OCI-LY3 (cell line): ENCODE results near the gene PRKCE.

Source experiments
- H2AFZ ChIP-seq: fragments of 200-600, 300-600 bp; shearing (Covaris generic); 2 replicates; pipeline ENCODE4 v1.6.0; 2014; ENCODE audit warnings: antibody characterized with exemption, low read depth, low read length
- H3K27ac ChIP-seq: fragments of 200-600, 300-600 bp; sonication (generic); 2 replicates; pipeline ENCODE4 v1.5.1; 2014; ENCODE audit warnings: mild to moderate bottlenecking, low read length, moderate library complexity, mixed read lengths
- H3K27me3 ChIP-seq: fragments of 200-600, 300-600 bp; sonication (generic); 2 replicates; pipeline ENCODE4 v1.6.1; 2014; ENCODE audit warnings: low read depth, low read length, mixed read lengths
- H3K36me3 ChIP-seq: fragments of 200-600, 300-600 bp; sonication (generic); replicated peaks from 2 replicates; pipeline ENCODE3; 2014; ENCODE audit warnings: low read depth, low read length, mixed read lengths
- H3K4me1 ChIP-seq: fragments of 300-600, 200-600 bp; sonication (generic); 2 replicates; pipeline ENCODE4 v1.6.1; 2014; ENCODE audit warnings: low read length, mixed read lengths
- H3K4me2 ChIP-seq: fragments of 200-600, 300-600 bp; sonication (generic); 2 replicates; pipeline ENCODE4 v1.6.1; 2014; ENCODE audit warnings: low read length, mixed read lengths
- H3K4me3 ChIP-seq: fragments of 300-600, 200-600 bp; sonication (generic); 2 replicates; pipeline ENCODE4 v1.5.1; 2014; ENCODE audit warnings: antibody characterized with exemption, mild to moderate bottlenecking, low read length, moderate library complexity
- H3K79me2 ChIP-seq: fragments of 300-600, 200-600 bp; shearing (Covaris generic); 2 replicates; pipeline ENCODE4 v1.6.1; 2014; ENCODE audit warnings: mild to moderate bottlenecking, low read length, mixed read lengths
- H3K9ac ChIP-seq: fragments of 300-600, 200-600 bp; shearing (Covaris generic); 2 replicates; pipeline ENCODE4 v1.6.0; 2014; ENCODE audit warnings: mild to moderate bottlenecking, low read length, moderate library complexity
- H3K9me3 ChIP-seq: fragments of 200-600, 300-600 bp; shearing (Covaris generic); 2 replicates; pipeline ENCODE4 v1.6.1; 2014; ENCODE audit warnings: low read length, mixed read lengths; ENCODE audit not compliant: insufficient read depth
- H4K20me1 ChIP-seq: fragments of 200-600, 300-600 bp; sonication (generic); 2 replicates; pipeline ENCODE4 v1.6.1; 2016; ENCODE audit warnings: low read length, mixed read lengths; ENCODE audit not compliant: insufficient read depth
- EZH2phosphoT487 ChIP-seq: fragments of 200-600 bp; shearing (Covaris generic); IDR thresholded peaks from 2 replicates; pipeline ENCODE4 v1.6.1; 2018; ENCODE audit warnings: antibody characterized with exemption, mixed run types, low read depth
- TF ChIP-seq, protein P1 (sequence below): fragments of 200-600, 300-600 bp; sonication (generic); IDR thresholded peaks from 2 replicates; pipeline ENCODE4 v1.5.1; 2014; ENCODE audit warnings: antibody characterized with exemption, low read length, low read depth

PRKCE gene

DNA sequence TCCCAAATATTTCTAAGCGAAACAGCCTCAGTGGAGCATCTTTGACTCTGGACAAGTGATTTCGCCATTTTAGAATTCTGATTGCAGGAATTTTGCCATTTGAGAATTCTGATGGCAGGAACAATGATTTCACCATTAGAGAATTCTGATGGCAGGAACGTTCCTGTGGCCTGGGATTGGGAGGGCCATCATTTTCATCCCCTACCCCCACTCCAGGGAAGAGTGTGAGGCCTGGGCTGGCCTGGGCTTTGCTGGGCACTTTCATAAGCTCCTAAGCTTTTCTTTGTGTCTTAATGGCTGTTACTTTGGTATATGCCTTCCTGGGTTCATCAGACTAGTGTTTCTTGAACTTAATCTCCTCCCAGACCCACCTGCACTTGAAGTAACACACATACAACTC is 516.4 kb downstream of the PRKCE start:
- Histone ChIP-seq H3K4me2 (no peak overlapping the region), H4K20me1 (no peaks in the 10 kb centered on the region), H3K79me2 (no peaks in the 10 kb centered on the region), H3K4me1 (no peaks in the 10 kb centered on the region), H3K9ac (no peak overlapping the region), H3K9me3 (no peaks in the 10 kb centered on the region), H3K27me3 (no peaks in the 10 kb centered on the region), H3K36me3 (no peaks in the 10 kb centered on the region), H2AFZ (no peak overlapping the region), H3K27ac (no peak overlapping the region), H3K4me3 (no peak overlapping the region)
- no peak for TF ChIP-seq EZH2phosphoT487
- TF ChIP-seq, protein P1, sequence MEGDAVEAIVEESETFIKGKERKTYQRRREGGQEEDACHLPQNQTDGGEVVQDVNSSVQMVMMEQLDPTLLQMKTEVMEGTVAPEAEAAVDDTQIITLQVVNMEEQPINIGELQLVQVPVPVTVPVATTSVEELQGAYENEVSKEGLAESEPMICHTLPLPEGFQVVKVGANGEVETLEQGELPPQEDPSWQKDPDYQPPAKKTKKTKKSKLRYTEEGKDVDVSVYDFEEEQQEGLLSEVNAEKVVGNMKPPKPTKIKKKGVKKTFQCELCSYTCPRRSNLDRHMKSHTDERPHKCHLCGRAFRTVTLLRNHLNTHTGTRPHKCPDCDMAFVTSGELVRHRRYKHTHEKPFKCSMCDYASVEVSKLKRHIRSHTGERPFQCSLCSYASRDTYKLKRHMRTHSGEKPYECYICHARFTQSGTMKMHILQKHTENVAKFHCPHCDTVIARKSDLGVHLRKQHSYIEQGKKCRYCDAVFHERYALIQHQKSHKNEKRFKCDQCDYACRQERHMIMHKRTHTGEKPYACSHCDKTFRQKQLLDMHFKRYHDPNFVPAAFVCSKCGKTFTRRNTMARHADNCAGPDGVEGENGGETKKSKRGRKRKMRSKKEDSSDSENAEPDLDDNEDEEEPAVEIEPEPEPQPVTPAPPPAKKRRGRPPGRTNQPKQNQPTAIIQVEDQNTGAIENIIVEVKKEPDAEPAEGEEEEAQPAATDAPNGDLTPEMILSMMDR = no peak

DNA sequence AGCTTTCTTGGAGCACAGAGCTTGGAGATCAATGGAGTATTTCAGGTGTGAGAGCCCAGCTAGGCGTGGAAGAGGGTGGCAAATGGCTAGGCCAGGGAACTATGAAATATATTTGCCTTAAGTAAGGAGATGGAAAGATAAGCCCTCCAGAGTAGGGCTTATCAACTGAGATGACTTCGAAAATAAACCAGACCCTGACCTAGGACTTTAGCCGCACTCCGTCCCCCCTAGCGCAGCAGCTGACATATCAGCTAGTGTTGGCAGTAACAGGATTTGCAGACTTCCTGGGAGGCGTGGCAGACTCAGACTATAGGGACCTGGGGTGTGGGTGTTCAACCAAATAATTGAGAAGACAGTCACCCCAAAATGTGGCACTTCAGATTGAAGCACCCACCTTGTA is 518.0 kb downstream of the PRKCE start:
- no peaks in the 10 kb centered on the region for H3K79me2 ChIP-seq
- H4K20me1 ChIP-seq = no peaks in the 10 kb centered on the region
- H3K4me3 ChIP-seq = no peak overlapping the region
- no peaks in the 10 kb centered on the region for H3K4me1 ChIP-seq
- H3K9me3 ChIP-seq = no peaks in the 10 kb centered on the region
- H3K4me2 ChIP-seq = no peak overlapping the region
- H3K27ac ChIP-seq = no peak overlapping the region
- H2AFZ ChIP-seq = no peak overlapping the region
- no peaks in the 10 kb centered on the region for H3K36me3 ChIP-seq
- no peaks in the 10 kb centered on the region for H3K27me3 ChIP-seq
- TF ChIP-seq, protein P1 = no peak
- TF ChIP-seq EZH2phosphoT487 = no peak
- no peak overlapping the region for H3K9ac ChIP-seq

DNA sequence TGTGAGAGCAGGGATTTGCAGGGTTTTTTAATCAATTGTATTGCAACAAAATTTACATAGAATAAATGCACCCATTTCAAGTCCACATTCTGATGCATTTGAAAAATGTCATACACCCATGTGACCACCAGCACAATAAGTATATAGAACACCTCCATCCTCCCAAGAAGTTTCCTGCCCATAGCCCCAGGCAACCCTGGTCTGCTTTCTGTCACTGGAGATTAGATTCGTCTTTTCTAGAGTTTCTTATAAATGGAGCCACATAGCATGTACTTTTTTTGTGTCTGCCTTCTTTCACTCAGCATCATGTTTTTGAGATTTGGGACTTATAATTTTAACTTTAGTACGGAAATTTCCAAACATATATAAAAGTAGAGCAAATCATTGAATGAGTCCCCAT is 518.6 kb downstream of the PRKCE start:
- Histone ChIP-seq H3K79me2 (no peaks in the 10 kb centered on the region), H3K36me3 (no peaks in the 10 kb centered on the region), H3K27ac (no peak overlapping the region), H3K4me1 (no peaks in the 10 kb centered on the region), H3K9me3 (no peaks in the 10 kb centered on the region), H3K4me3 (no peak overlapping the region), H2AFZ (no peak overlapping the region), H3K9ac (no peak overlapping the region), H4K20me1 (no peaks in the 10 kb centered on the region), H3K27me3 (no peaks in the 10 kb centered on the region), H3K4me2 (no peak overlapping the region)
- TF ChIP-seq, protein P1 = no peak
- TF ChIP-seq EZH2phosphoT487 = no peak

DNA sequence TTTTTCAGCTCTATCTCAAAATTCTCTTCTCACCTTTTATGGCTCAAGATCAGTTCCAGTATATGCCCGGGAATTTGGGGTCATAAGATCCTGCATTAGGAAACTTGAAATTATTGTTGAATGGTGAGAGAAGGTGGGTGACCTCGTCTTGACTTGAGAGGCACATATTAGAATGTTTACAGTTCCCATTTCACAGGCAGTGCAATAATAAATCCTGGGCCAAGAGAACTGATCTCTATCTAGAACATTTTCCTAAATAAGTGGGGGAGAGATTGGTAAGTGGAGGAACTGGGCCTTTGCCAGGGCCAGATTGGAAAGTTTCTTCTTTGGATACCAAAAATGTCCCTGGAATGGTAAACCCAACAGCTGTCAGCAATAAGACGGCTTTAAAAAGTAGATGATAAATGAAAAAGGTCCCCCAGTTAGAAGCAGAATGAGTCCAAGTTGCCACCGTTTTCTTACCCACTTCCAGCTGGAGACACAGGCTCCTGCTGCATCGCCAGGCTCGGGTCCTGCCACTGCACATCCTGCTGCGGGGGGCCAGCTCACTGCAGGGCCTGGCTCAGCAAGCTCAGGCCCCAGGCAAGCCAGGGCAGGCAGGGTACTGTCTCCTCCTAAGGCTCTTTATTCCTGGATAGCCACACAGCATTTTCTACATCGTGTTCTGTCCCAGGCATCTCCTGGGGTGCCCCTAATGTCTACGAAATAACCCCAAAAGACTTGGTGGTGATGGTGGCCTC is 519.3 kb downstream of the PRKCE start:
- Histone ChIP-seq H3K4me2 (no peak overlapping the region), H3K36me3 (no peaks in the 10 kb centered on the region), H3K27me3 (no peaks in the 10 kb centered on the region), H3K9me3 (no peaks in the 10 kb centered on the region), H2AFZ (no peak overlapping the region), H3K27ac (no peak overlapping the region), H3K4me1 (no peaks in the 10 kb centered on the region), H3K79me2 (no peaks in the 10 kb centered on the region), H3K9ac (no peak overlapping the region), H3K4me3 (no peak overlapping the region), H4K20me1 (no peaks in the 10 kb centered on the region)
- TF ChIP-seq, protein P1 = no peak
- no peak for TF ChIP-seq EZH2phosphoT487
